ENCODE results near the gene CAPZA1.

CAPZA1 gene

GRCh38 chr1:112619518-112620376 is at the start of gene CAPZA1:
Gene CAPZA1 (plus strand): TSS chr1:112619832. CDS start chr1:112619845, 13 bp downstream.
- DNase-seq (ENCODE audit: insufficient read length, low spot score) (peak; percentile 71), FAIRE-seq (no peak)
- no peak for TF ChIP-seq CTCF (IDR thresholded peaks at IDR 0.05; ENCODE audit: insufficient read depth, missing control alignments)

- TF ChIP-seq CTCF (IDR thresholded peaks at IDR 0.05; ENCODE audit: insufficient read depth, missing control alignments): no peak
- no peak for FAIRE-seq
- no peak for DNase-seq (ENCODE audit: insufficient read length, low spot score)
Measured at GRCh38 chr1:112575154-112575804, 44.4 kb upstream of the CAPZA1 start.

- no peak for TF ChIP-seq CTCF (IDR thresholded peaks at IDR 0.05; ENCODE audit: insufficient read depth, missing control alignments)
- DNase-seq (ENCODE audit: insufficient read length, low spot score): no peak
- FAIRE-seq: no peak
Measured at GRCh38 chr1:112576240-112576639, 43.4 kb upstream of the CAPZA1 start.

DNA sequence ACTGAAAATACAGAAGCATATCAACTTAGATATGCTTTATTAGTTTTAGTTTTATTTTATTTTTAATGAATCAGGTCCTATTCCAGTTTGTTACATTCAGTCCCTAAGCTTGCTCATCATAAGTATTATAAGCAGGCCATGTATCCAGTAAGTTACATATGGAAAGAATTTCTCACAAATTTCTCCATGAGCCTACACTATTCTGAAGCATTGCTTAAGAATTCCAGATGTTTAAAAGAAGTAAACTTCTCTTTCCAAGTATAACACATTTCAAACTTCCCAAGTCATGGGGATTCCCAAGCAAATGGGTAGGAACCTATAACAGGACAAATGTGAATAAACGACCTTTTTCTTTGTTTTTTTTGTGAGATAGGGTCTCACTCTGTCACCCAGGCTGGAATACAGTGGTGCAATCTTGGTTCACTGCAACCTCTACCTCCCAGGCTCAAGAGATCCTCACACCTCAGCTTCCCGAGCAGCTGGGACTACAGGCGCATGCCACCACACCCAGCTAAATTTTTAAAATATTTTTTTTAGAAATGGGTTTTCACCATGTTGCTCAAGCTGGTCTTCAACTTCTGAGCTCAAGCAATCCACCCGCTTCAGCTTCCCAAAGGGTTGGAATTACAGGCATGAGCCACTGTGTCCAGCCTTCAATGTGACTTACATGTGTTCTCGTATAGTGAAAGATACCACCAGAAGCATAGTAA is 39.7 kb upstream of the CAPZA1 start:
- no peak for DNase-seq (ENCODE audit: insufficient read length, low spot score)
- FAIRE-seq: no peak
- no peak for TF ChIP-seq CTCF (IDR thresholded peaks at IDR 0.05; ENCODE audit: insufficient read depth, missing control alignments)

DNA sequence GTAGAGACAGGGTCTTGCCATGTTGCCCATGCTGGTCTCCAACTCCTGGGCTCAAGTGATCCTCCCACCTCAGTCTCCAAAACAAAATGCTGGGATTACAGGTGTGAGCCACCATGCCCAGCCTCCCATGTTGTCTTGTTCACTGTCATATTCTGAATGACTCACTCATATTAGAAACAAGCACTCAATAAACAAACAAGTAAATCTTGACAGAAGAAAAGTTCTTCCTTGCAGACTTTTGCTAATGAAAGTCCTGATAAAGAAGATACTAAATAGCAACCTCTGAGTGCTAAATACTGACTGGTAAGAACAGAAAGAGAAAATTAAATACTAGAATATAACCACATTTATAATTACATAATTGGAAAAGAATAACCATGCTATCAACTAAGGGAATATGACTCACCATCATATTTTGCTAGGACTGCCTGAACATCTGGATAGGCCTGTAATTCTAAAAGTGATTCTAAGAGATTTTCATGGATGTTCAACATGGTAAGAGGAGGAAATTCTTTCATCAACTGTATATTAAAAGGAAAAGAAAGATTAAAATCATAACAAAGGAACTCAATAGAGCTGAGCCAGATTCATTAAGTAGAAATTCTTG is 37.9 kb upstream of the CAPZA1 start:
- TF ChIP-seq CTCF (IDR thresholded peaks at IDR 0.05; ENCODE audit: insufficient read depth, missing control alignments): no peak
- DNase-seq (ENCODE audit: insufficient read length, low spot score) (no peak), FAIRE-seq (no peak)

GRCh38 chr1:112583366-112583765 is 36.3 kb upstream of the CAPZA1 start:
- DNase-seq (ENCODE audit: insufficient read length, low spot score) (no peak), FAIRE-seq (no peak)
- TF ChIP-seq CTCF (IDR thresholded peaks at IDR 0.05; ENCODE audit: insufficient read depth, missing control alignments): no peak
